Stomach (tissue), 9 donors: ENCODE results near the gene SLC28A1. TPM values are rescaled to one million over a fixed set of nuclear protein-coding genes. Genes with fewer than 3 reads are reported as not detected.
"Not testable (repeated sequence)": the region's sequence is repeated elsewhere in the genome, so short reads cannot be mapped to it uniquely, and the experiment has no call there.

Source experiments
- DNase-seq, 2 donors: peaks; one replicate each; pipeline versions ENCODE4 v3.0.0 to v3.0.0-alpha.2; 2013 to 2019
- H3K27ac ChIP-seq, 5 donors: fragments of 200-600 bp in 4 of 5; sonication (generic) in 4 of 5; one replicate each; pipeline ENCODE4 v1.5.1; 2013 to 2019; ENCODE audit warnings: mild to moderate bottlenecking in 1 of 5, moderate library complexity in 1 of 5
- H3K27me3 ChIP-seq, 3 donors: fragments of 200-600 bp; sonication (generic); one replicate each; pipeline ENCODE4 v1.5.1; 2017 to 2019; ENCODE audit warnings: mixed run types in 1 of 3
- H3K36me3 ChIP-seq, 4 donors: fragments of 200-600 bp; sonication (generic); 1 replicate in 3 of 4; 2 replicates in 1 of 4; pipeline ENCODE4 v1.5.1; 2016 to 2019
- H3K4me1 ChIP-seq, 4 donors: fragments of 200-600 bp; sonication (generic); one replicate each; pipeline ENCODE4 v1.5.1; 2016 to 2019
- H3K4me3 ChIP-seq, 4 donors: fragments of 200-600 bp; sonication (generic) in 3 of 4; one replicate each; pipeline ENCODE4 v1.5.1; 2016 to 2019; ENCODE audit warnings: mild to moderate bottlenecking in 1 of 4
- H3K9me3 ChIP-seq, 4 donors: fragments of 200-600 bp; sonication (generic); one replicate each; pipeline ENCODE4 v1.5.1; 2016 to 2019
- CTCF ChIP-seq, 7 experiments: fragments of 450-650 bp in 4 of 7; fragments of 200-600 bp in 3 of 7; sonication (generic) in 3 of 7; IDR thresholded peaks; one replicate each; pipeline ENCODE4 v1.5.1; 2016 to 2019; ENCODE audit warnings: antibody characterized with exemption in 7 of 7, control low read depth in 2 of 7, mild to moderate bottlenecking in 1 of 7
- EP300 ChIP-seq: sonication (generic); formaldehyde crosslinking; IDR thresholded peaks from one replicate; pipeline ENCODE4 v1.6.1; 2017; ENCODE audit warnings: antibody characterized with exemption
- POLR2A ChIP-seq, 4 donors: fragments of 450-650 bp; IDR thresholded peaks; one replicate each; pipeline ENCODE4 v1.6.1; 2016; ENCODE audit warnings: antibody characterized with exemption in 4 of 4, control low read depth in 2 of 4, mild to moderate bottlenecking in 1 of 4, moderate library complexity in 1 of 4
- POLR2AphosphoS5 ChIP-seq, 3 donors: sonication (generic); formaldehyde crosslinking; IDR thresholded peaks; one replicate each; pipeline ENCODE4 v1.6.1; 2016; ENCODE audit warnings: antibody characterized with exemption in 3 of 3
- WGBS, 5 donors: extraction: QIAGEN DNeasy Blood & Tissue Kit in 3 of 5; methylation state at CpG; one replicate each; pipeline versions ENCODE4 v1.1.5 to v1.1.7; 2013 to 2018; 5-methylcytosine and 5-hydroxymethylcytosine counted together
- intact Hi-C: fragments of 100-400 bp; cut with DNase I; formaldehyde crosslinking; loops from one replicate; pipeline ENCODE4 v1.15.1; 2023; ENCODE audit warnings: low total_unique reads
- polyA plus RNA-seq, 3 donors: library from polyadenylated mRNA; stranded (reverse); fragments of 200-250 nt; gene quantifications; one replicate each; pipeline ENCODE4 v1.2.3, GENCODE V29; 2013
- total RNA-seq, 5 donors: library from RNA; depleted of rRNA; stranded (reverse); fragments of >200 nt; gene quantifications; one replicate each; pipeline versions ENCODE4 v1.1.0 to v1.2.3, GENCODE V29; 2014 to 2016
- donor health status: healthy with polysubstance abuse.
- donor health status: Bipolar disorder and iron deficiency.
- donor health status: healthy.

The SLC28A1 gene
- total and polyA plus RNA-seq, 8 donors = 0.92 TPM; not detected in 7

DNA sequence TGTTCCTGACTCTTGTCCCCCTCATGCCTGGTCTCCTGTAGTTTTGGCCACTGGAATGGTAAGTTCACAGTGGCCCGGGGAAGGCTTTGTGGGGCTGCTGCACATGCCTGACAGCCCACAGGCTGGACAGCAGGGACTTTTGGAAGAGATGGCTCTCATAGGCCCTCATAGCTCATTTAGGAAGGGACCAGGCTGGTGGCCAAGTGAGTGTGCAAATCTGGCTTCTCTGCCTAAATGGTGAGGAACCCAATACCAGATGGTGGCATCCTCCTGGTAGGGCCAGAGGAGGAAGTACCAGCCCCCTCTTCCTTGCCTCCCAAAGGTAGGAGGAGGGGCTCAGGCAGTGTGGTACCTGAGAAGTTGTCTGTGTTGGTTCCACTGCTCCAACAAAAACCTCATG lies 41.7 kb upstream of the SLC28A1 start:
- WGBS, 5 donors = 86 to 100% (median 91%) methylated on average over 1 of the region's 1 CpG
- DNase-seq = no peak
- H3K9me3 ChIP-seq = peaks cover 0 to 14% (median 9%) of the 10 kb centered on the region in 4 donors
- no peak overlapping the region for H3K4me3 ChIP-seq
- H3K4me1 ChIP-seq = peaks cover 25 to 71% (median 44%) of the 10 kb centered on the region in 4 donors
- TF ChIP-seq EP300 = no peak
- TF ChIP-seq POLR2A (IDR thresholded peaks at IDR 0.05) = no peak
- TF ChIP-seq POLR2AphosphoS5 (IDR thresholded peaks at IDR 0.05) = no peak
- no peak for TF ChIP-seq CTCF (IDR thresholded peaks at IDR 0.05)
- intact Hi-C loops = no loop called here
- peak overlapping the region in 4 of 5 donors; percentile 26 to 96 (median 92) for H3K27ac ChIP-seq
- no peaks in the 10 kb centered on the region for H3K27me3 ChIP-seq
- H3K36me3 ChIP-seq = peaks cover 0 to 3% (median 0%) of the 10 kb centered on the region in 4 donors

GRCh38 chr15:84844964-84845363 lies 39.5 kb upstream of the SLC28A1 start:
- peak overlapping the region; percentile 7 to 96 (median 77) for H3K27ac ChIP-seq
- no peaks in the 10 kb centered on the region for H3K36me3 ChIP-seq
- intact Hi-C loops = no loop called here
- peaks cover 23 to 57% (median 36%) of the 10 kb centered on the region in 4 donors for H3K4me1 ChIP-seq
- no peaks in the 10 kb centered on the region for H3K27me3 ChIP-seq
- 21 to 48% (median 25%) methylated on average over 2 of the region's 2 CpGs for WGBS, 5 donors
- no peak overlapping the region for H3K4me3 ChIP-seq
- no peak for DNase-seq
- H3K9me3 ChIP-seq = peaks cover 0 to 14% (median 9%) of the 10 kb centered on the region in 4 donors
- TF ChIP-seq POLR2AphosphoS5 (IDR thresholded peaks at IDR 0.05) = no peak
- TF ChIP-seq EP300 = no peak

GRCh38 chr15:84845631-84846030 lies 38.8 kb upstream of the SLC28A1 start:
- intact Hi-C loops, H3K4me3 ChIP-seq, H3K36me3 ChIP-seq, H3K27me3 ChIP-seq: not testable (repeated sequence)
- DNase-seq = peak; percentile 52 to 78
- peaks cover 16 to 50% (median 30%) of the 10 kb centered on the region in 4 donors for H3K4me1 ChIP-seq
- H3K9me3 ChIP-seq = peaks cover 0 to 14% (median 9%) of the 10 kb centered on the region in 4 donors
- H3K27ac ChIP-seq = peak overlapping the region in 4 of 5 donors; percentile 64 to 96 (median 78)
- TF ChIP-seq POLR2AphosphoS5 (IDR thresholded peaks at IDR 0.05) (peak in 1 of 3 donors; percentile 34), CTCF (IDR thresholded peaks at IDR 0.05) (peak in 5 of 7 experiments; percentile 58 to 77 (median 70))
- WGBS, 5 donors = 47 to 67% (median 63%) methylated on average over 7 of the region's 7 CpGs

GRCh38 chr15:84846269-84846668 lies 38.2 kb upstream of the SLC28A1 start:
- no peak for DNase-seq
- H3K36me3 ChIP-seq = no peaks in the 10 kb centered on the region
- no peak overlapping the region for H3K27ac ChIP-seq
- peaks cover 0 to 14% (median 9%) of the 10 kb centered on the region in 4 donors for H3K9me3 ChIP-seq
- WGBS, 5 donors = 82 to 100% (median 97%) methylated on average over 1 of the region's 1 CpG
- H3K27me3 ChIP-seq = no peaks in the 10 kb centered on the region
- no peak overlapping the region for H3K4me3 ChIP-seq
- intact Hi-C loops = no loop called here
- no peak for TF ChIP-seq CTCF (IDR thresholded peaks at IDR 0.05)
- no peak for TF ChIP-seq POLR2AphosphoS5 (IDR thresholded peaks at IDR 0.05)
- TF ChIP-seq EP300 = no peak
- no peak for TF ChIP-seq POLR2A (IDR thresholded peaks at IDR 0.05)
- H3K4me1 ChIP-seq = peaks cover 14 to 44% (median 24%) of the 10 kb centered on the region in 4 donors

DNA sequence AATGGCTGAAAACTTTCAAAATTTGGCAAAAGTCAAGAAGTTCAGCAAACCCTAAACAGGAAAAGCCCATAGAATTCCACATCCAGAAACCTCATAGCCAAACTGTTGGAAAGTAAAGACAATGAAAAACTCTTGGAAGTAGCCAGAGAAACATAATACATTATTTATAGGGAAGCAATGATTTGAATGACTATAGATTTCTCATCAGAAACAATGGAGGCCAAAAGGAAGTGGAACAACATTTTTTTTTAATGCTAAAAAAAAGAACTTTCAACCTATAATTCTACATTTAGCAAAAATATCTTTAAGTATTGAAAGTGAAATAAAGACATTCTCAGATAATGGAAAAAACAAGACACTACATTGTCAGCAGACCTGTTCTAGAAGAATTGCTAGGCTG lies 37.1 kb upstream of the SLC28A1 start:
- H3K9me3 ChIP-seq = peaks cover 0 to 14% (median 9%) of the 10 kb centered on the region in 4 donors
- TF ChIP-seq CTCF (IDR thresholded peaks at IDR 0.05) = no peak
- H3K27me3 ChIP-seq = no peaks in the 10 kb centered on the region
- no peak for DNase-seq
- H3K4me1 ChIP-seq = peaks cover 5 to 37% (median 16%) of the 10 kb centered on the region in 4 donors
- no peak overlapping the region for H3K4me3 ChIP-seq
- H3K27ac ChIP-seq = no peak overlapping the region
- no peaks in the 10 kb centered on the region for H3K36me3 ChIP-seq
- intact Hi-C loops = no loop called here
